GM21576 (cell line): ENCODE measurements around the gene RCHY1.

Experiments used
- ATAC-seq: cut with Tn5 transposase; IDR thresholded peaks from one replicate; pipeline ENCODE4 v1.9.1; 2021; ENCODE audit warnings: mild to moderate bottlenecking, moderate library complexity; ENCODE audit not compliant: unreplicated experiment

RCHY1 gene

GRCh38 chr4:75429208-75429607, 85.0 kb downstream of the RCHY1 start:
- no peak for ATAC-seq
